Skin of body (tissue), 2 donors: ENCODE measurements around the gene EEF1B2. TPM values are rescaled to one million over a fixed set of nuclear protein-coding genes. Genes with fewer than 3 reads are reported as not detected.
"Not testable (repeated sequence)": the region's sequence is repeated elsewhere in the genome, so short reads cannot be mapped to it uniquely, and the experiment has no call there.

ENCODE experiments used
- DNase-seq: peaks from one replicate; lab custom pipeline; 2025; lab: John Stamatoyannopoulos, UW
- total RNA-seq: library from RNA; depleted of rRNA; stranded (reverse); fragments of >200 nt; gene quantifications from one replicate; pipeline ENCODE4 v1.2.3, GENCODE V29; 2014

Gene EEF1B2
- total RNA-seq = 378 TPM

- peak; percentile 99 for DNase-seq
Observed at GRCh38 chr2:206159346-206160124, at the start of gene EEF1B2, which contains the start of gene NDUFS1. EEF1B2 (plus strand) TSS chr2:206159895; CDS start chr2:206159980, 85 bp downstream. NDUFS1 (minus strand) TSS chr2:206159444; CDS start chr2:206153678, 5,766 bp downstream.

GRCh38 chr2:206112108-206112507 is 47.6 kb upstream of the EEF1B2 start:
- DNase-seq = no peak

- DNase-seq = no peak
Observed at GRCh38 chr2:206112846-206113547, 46.7 kb upstream of the EEF1B2 start.

- DNase-seq = no peak
Observed at GRCh38 chr2:206115026-206115578, 44.6 kb upstream of the EEF1B2 start.

- no peak for DNase-seq
Observed at GRCh38 chr2:206116278-206116677, 43.4 kb upstream of the EEF1B2 start.

GRCh38 chr2:206122569-206122968 is 37.1 kb upstream of the EEF1B2 start:
- DNase-seq = not testable (repeated sequence)

GRCh38 chr2:206125901-206126300 is 33.8 kb upstream of the EEF1B2 start:
- no peak for DNase-seq

- DNase-seq = no peak
Observed at GRCh38 chr2:206127656-206128055, 32.0 kb upstream of the EEF1B2 start.

GRCh38 chr2:206143451-206143850 is 16.2 kb upstream of the EEF1B2 start:
- no peak for DNase-seq

- DNase-seq = no peak
Observed at GRCh38 chr2:206144383-206144782, 15.3 kb upstream of the EEF1B2 start.

- no peak for DNase-seq
Observed at GRCh38 chr2:206145665-206146064, 14.0 kb upstream of the EEF1B2 start.

GRCh38 chr2:206149330-206149729 is 10.4 kb upstream of the EEF1B2 start:
- DNase-seq = no peak

- DNase-seq = no peak
Observed at GRCh38 chr2:206150168-206150567, 9.5 kb upstream of the EEF1B2 start.

- DNase-seq = no peak
Observed at GRCh38 chr2:206150631-206151030, 9.1 kb upstream of the EEF1B2 start.

- DNase-seq = no peak
Observed at GRCh38 chr2:206154197-206154596, 5.5 kb upstream of the EEF1B2 start.

- not testable (repeated sequence) for DNase-seq
Observed at GRCh38 chr2:206157014-206157413, 2.7 kb upstream of the EEF1B2 start.

GRCh38 chr2:206158563-206159345 is 941 bp upstream of the EEF1B2 start:
- DNase-seq = peak; percentile 66

- no peak for DNase-seq
Observed at GRCh38 chr2:206160125-206160806, 571 bp downstream of the EEF1B2 start.

GRCh38 chr2:206160807-206161179 is 1.1 kb downstream of the EEF1B2 start:
- DNase-seq = no peak

- not testable (repeated sequence) for DNase-seq
Observed at GRCh38 chr2:206162401-206162800, 2.7 kb downstream of the EEF1B2 start.
